GM18502 (cell line): ENCODE data around the gene MGA.

Experiments used
- ATAC-seq: cut with Tn5 transposase; IDR thresholded peaks from one replicate; pipeline ENCODE4 v1.9.1; 2021; ENCODE audit warnings: mild to moderate bottlenecking; ENCODE audit not compliant: unreplicated experiment, poor library complexity

Gene MGA

DNA sequence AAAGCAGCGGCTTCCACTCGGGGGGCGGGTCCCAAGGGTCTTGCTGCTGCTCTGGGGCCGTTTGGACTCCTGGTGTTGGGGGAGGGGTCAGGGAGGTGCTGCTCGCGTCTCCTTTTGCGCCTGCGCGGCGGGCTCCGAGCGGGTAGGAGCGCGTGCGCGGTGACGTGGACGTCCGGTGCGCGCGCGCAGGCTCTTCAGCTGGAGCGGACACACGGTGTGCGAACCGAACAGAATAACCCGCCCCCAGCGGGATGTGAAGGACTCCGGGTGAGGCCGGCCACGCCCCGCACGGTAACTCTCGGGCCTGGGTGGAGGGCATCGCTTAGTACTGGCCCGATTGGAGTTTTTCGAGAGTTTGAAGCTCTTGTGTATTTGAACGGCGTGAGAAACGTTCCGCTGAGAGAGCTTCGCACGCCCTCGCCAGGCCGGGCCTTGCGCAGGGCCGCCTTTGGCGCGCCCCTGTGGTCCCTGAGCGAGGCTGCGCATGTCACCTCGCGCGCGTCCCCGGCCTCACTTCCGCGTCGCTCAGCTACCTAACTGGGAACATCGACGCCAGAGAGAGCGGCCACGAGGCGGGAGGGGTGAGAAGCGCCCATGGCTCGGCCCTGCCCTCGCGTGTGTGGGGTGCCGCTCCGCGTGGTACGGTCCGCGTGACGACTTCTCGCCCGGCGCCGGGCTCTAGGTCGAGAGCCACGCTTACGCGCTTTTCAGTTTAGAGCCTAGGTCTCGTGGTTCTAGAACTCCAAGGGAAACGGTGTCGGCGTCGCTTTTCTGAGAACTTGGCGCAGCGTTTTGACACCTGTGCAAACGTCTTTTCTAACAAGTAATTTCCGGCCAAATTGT, at the start of gene MGA:
TSS of gene MGA (plus strand) at position 171 of the 843 bp plus-strand sequence.
- peak; percentile 78 for ATAC-seq

DNA sequence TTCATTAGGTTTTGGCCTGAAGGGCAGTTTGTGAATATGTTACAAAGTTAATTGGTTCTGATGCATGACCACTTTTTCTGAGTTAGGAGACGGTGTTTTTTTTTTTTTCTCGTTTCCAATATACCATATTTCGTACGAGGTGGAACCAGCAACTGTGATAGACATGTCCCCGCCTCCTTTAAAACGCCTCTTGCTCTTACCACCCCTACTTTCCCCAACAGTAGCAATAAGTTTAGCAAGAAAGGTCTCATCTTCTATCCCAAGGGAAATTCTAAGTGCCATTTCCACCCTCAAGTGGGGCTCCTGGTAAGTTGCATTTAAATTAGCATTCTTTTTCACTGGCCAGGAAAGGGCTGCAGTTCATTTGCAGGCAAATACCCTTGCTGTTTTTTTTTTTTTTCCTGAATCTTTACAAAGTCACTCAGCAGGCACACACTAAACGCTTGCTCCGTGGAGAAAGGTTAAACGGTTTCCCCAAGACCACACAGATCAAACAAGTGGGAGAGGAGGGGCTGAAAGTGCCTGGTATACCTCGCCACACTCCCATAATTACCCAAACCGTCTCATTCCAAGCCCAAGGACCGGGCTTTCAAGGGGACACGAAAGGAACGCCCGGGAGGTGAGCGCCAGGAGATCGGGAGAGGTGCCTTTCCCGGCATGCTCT, 39.5 kb upstream of the MGA start:
- no peak for ATAC-seq

DNA sequence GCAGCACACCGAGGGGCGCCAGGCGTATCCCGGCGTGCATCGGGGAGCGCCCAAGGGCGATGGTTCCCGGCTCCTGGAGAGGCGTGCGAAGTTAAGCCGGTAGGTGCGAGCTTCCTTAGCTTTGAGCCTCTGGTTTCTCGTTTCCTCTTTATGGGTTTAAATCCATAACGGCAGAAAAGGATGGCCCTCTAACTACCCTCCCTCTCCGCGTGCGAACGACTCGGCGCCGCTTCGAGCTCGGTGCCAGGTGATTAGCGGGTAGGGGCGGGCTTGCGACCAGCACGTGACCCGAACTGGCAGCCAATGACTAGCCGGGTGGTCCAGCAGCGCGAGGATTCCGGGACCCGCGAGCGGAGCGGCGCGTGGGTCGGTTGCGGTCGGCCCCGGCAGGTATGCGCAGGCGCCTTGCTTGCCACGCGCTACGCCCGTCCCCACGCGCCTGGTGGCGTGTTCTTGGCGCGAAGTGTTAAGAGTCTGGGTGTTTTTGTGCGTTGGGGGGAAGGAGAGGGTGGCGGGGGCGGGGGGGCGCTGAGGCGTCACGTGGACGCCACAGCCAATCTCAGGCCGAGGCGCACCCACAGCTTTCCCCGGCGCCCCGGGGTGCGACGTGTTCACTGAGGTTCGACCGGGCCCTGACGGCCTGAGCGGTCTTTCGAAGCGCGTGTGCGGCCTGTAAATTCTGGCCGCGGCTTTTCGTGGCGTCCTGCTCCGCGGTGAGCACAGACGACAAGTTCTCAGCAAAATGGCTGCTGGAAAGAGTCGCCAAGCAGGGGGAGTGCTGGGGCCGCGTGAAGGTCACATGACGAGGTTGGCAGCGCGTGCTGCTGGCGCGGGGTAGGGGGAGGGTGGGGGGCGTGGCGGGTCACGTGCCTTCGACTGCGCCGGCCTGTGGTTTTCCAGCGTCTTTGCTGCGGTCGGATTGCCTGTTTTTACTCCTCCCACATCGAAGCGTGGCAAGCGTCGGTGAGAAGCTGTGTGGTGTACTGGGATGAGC, 38.7 kb upstream of the MGA start:
- ATAC-seq, result peak; percentile 62

DNA sequence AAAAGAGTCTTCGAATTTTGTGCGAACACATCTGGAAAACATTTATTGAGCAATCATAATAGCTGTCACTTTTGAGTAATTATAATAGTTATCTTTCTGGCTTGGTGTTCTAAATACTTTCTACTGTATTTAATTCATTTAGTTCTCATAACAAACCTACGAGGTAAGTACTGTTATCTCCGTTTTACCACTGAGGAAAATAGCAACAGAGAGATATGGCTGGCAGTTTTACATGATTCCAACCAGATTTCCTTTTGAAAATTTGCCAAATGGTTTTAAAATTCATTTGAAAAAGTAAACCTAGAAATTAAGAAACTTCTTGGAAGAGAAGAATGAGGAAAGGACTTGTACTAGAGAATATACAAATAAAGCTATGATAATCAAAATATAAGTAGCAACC, 37.3 kb upstream of the MGA start:
- ATAC-seq, result no peak

DNA sequence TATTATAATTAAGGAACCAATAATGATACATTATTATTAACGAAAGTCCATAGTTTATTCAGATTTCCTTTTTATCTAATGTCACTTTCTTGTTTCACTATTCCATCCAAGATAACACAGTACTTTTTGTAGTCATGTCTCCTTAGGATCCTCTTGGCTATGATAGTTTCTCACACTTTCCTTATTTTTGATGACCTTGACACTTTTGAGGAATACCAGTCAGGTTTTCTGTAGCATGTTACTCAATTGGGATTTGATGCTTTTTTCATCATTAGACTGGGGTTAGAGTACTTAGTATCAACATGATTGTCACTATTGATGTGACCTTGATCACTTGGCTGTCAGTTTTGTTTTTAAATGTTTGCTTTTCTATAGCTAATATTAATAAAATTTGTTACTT, 33.0 kb upstream of the MGA start:
- ATAC-seq, result no peak

DNA sequence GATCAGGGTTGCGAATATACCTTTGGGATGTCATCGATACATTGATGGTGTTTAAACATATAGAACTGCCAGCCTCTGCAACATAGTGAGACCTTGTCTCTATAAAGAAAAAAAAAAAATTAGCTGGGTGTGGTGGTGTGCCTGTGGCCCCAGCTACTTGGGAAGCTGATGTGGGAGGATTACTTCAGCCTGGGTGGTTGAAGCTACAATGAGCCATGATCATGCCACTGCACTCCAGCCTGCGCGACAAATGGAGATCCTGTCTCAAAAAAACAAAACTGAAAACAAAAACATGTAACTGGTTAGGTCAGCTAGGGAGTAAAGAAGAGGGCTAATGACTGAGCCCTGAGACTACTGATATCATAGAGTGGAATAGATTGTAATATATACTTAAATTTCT, 30.7 kb upstream of the MGA start:
- ATAC-seq, result no peak

DNA sequence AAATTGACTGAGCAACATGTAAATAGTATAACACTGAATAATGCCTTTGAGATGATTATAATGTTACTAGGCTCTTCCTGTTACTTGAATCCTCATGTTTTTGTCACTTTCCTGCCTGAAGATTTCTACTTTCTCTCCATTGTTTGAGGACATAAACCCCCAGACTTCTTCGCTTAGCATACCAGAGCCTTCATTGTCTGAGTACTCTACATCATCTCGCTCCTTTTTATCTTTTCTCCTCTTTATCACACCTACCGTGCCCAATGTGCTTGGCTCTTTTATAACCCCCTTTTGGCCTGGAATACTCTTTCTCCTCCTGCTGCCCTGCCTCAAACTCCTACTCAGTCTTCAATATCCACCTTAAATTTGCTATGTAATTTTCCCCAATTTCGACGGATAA, 30.3 kb upstream of the MGA start:
- ATAC-seq, result no peak

DNA sequence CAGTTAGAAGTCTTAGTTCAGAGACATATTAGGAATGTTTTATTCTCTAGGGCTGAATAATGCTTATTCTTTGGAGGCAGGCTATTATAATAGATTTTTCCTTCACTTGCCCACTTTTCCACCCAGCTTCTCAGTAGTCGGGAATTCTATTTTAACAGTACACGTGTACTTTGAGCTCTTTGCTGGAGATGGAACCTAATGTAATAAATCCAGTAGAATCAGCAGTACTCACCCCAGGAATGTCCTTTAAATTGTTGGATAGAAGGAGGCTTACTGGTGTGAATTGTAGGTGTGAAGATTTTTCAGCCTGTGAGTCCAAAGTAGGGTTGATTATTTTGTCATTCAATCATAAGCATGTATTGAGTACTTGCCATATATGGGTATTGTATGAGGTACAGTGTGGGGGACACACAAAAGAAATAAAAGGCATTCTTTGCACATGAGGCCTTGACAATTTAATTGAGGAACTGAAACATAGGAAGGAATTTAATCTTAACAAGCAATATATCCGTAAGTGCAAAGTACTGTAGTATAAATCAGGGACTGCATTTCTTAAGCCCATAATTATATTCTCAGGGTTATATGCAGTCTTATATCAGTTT, 29.5 kb upstream of the MGA start:
- no peak for ATAC-seq

DNA sequence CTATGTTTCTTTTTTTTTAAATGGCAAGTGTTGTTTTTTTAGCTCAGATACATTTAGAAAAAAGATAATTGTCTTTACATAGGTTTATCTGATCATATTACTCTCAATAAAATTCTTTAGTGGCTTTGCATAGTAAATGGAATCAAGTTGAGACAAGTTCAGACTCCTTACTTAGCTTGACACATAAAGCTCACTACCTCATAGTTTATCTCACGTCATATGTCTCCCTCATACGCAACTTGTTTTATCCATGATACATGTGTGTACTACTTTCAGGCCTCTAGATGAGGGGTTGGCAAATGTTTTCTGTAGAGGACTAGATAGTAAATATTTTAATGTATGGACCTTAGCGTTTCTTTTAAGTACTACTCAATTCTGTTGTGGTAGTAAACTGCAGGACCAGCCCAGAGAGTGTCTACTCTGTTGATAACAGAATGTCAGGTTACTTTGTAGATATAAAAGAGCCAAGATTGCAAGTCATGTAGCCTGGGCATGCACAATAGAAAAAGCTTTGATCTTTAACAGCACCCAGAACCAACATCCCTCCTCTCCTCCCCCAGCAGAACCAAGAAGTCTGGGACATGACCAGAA, 28.2 kb upstream of the MGA start:
- no peak for ATAC-seq

DNA sequence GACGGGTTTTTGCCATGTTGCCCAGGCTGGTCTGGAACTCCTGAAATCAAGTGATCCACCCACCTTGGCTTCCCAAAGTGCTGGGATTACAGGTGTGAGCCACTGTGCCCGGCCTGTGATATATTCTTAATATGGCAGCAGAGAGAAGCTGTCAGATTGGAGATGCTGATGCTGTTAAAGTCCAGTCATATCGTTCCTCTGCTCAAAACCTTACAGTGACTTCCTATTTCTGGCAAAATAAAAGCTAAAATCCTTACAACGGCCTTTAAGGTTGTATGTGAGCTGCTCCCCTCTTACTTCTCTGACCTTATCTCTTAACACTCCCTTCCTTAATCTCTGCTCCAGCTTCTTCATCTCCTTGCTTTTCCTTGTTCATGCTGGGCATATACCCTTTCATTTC, 26.6 kb upstream of the MGA start:
- no peak for ATAC-seq

DNA sequence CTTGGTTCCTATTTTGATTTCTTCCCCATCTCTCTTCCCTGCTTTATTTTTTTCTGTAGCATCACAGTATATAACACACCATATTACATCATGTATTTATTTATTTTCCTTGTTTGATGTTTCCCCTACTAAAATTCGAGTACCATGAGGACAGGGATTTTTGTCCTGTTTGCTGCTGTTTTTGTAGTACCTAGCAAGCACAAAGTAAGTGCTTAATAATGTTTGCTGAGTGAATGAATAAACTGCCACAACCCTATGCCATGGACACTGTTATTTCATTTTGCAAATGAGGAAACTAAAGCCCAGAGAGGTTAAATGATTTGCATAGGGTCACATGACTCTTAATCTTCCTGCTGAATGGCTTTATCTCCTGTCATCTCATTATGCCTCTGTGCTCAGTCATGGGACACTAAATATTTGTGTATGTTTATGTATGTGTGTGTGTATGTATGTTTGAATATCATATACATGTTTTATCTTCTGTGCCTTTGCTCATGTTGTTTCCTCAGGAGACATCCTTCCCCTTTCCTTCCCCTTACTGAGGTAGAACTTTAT, 26.1 kb upstream of the MGA start:
- ATAC-seq, result no peak

DNA sequence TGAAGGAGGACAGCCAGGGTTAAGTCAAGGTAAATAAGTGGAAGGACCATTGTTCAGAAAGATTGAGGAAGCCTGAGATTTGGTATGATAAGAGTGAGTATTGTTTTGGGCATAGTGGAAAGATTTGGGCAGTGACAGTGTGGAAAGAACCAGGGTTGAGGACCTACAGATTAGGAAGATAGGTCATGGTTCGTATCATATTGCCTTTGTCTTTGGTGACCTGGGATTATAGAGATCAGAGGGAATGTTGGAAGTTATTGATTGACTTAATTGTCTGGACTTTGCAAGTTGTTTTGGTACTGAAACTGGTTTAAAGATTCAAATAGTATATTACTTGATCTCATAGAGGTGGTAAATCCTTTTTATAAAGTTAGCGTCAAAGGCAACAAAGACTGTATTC, 23.1 kb upstream of the MGA start:
- ATAC-seq, result no peak

DNA sequence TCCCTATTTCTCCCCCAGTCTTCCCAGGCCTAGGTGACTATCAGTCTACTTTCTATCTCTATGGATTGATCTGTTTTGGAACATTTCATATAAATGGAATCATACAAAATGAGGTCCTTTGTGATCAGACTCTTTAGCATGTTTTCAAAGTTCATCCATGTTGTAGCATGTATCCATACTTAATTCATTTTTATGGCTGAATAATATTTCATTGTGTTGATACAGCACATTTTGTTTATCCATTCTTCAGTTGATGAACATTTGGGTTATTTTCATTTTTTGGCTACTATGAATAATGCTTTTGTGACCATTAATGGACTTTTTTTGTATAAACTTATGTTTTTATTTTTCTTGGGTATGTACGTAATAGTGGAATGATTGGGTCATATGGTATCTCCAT, 19.2 kb upstream of the MGA start:
- ATAC-seq, result no peak

DNA sequence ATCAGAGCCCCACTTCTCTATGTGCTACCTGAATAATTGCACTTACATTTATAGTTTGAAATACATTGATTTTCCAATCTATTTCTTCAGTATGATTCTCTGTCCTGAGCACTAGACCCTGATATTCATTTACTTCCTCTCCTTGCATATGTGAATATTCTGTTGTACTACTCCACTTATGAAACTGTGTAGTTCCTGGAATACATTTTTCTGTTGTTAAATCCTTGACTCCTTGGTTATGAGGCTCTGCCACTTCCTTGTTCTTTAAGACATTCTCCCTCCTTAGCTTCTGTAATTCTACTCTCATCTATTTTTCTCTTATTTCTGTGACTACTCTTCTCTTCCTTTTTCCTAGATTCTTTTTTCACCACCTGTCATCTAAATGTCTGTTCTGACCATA, 12.9 kb upstream of the MGA start:
- no peak for ATAC-seq

DNA sequence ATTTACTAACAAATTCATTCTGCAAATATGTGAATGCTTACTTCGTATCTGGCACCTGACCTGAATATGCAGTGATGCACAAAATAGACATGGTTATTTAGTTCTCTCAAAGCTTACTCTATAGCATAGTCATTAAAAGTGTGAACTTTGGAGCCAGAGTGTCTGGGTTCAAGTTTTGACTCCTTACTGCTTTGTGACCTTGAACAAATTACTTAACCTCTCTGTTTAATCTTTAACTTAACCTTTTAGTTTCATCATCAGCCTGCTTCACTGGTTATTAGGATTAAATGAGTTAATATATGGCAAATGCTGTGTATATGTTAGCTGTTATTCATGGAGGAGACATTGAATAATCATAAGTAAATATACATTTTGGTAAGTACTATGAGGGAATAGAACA, 12.1 kb upstream of the MGA start:
- no peak for ATAC-seq

DNA sequence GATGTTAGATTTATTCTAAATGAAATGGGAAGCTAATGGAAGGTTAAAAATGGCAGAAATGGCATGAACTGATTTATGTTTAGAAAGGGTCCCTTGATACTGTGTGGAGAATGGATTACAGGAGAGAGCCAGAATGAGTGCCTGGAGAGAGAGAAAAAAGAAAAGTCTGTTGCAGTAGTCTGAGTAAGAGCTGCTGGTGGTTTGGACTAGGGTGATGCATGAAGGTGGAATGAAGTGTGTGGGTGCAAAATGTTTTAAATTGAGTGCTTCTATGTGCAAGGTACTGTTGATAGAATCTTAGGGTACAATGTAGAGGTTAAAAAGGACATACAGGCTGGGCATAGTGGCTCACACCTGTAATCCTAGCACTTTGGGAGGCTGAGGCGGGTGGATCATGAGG, 11.4 kb upstream of the MGA start:
- no peak for ATAC-seq

DNA sequence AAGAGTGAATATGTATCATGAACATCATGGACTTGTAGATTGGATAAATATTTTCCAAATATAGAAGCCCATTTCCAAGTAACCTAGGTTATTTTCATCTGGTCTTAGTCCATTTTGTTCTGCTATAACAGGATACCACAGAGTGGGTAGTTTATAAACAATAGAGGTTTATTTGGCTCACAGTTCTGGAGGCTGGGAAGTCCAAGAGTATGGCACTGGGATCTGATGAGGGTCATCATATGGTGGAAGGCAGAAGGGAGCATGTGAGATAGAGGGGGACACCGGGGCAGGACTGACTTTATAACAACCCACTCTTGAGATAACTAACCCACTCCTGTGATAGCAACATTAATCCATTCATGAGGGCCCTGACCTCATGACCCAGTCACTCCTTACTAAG, 9.4 kb upstream of the MGA start:
- no peak for ATAC-seq

DNA sequence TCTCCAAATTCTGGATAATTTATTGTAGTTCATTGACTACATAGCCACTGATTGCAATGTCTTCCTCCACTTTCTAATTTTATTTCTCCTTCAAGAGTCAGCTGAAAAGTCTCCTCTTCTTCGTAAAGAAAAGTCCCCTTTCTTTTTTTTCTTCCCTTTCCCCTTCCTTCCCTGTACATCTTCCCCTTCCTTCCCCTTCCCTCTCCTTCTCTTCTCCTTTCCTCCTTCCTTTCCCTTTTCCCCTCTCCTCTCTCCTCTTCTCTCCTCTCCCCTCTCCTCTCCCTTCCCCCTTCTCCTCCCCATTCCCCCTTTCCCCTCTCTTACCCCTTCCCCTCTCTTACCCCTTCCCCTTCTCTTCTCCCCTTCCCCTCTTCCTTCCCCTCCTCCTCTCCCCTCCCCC, 8.8 kb upstream of the MGA start:
- ATAC-seq, result no peak

DNA sequence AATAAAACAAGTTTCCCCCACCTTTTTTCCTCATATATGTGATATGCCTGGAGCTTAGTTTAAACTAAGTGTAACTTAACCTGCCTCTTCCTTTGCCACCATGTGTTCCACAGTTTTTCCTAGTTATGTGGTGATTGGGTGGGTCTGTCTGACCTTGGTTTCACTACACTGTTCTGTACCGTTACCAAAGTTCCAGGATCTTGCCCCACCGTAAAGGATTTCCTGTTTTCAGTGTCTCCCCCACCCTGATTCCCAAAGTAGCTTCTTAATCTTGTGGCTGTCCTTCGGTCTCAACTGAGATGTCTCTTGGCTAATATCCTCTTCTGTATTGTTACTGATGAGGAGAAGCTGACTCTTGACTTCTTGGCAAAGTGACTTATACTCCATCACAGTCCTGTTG, 6.4 kb upstream of the MGA start:
- no peak for ATAC-seq

DNA sequence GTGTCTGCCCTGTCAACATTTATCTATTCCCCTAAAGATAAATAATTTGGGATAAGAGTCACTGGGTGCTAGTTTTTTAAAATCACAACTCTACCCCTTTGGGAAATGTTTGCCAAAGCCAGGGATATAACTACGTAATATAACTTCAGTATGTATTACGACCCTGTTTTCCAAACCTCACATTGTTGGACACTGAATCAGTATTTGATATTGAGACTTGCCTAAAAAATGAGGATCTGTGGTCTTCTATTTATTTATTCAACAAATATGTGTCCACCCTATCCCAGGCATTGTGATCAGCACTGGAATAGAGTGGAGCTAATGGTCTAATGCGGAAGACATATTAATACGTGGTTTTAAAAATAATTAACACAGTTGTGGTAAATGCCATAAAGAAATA, 4.5 kb upstream of the MGA start:
- no peak for ATAC-seq
